Ecto neural progenitor cell (in vitro differentiated cells): Measurements from ENCODE around the gene CDK5.

Source experiments
- DNase-seq: peaks from one replicate; pipeline ENCODE4 v3.0.0-alpha.2; 2018; ENCODE audit warnings: low spot score

CDK5 gene

DNA sequence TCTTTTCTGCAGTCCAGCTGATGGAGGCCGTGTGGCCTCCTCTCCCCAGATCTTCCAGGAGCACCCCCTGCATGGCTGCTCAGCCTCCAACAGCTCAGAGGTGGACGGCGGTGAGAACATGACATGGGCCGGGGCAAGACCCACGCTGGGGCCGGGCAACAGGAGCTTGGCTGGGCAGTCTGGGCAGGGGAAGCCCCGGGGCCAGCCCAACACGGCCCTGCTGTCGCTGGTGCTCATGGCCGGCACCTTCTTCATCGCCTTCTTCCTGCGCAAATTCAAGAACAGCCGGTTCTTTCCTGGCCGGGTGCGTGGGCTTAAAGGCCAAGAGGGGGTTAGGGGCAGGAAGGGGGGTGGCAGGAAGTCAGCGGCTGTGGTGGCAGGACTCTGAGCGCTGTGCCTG, 16.3 kb upstream of the CDK5 start:
- no peak for DNase-seq

GRCh38 chr7:151071032-151071866, 13.6 kb upstream of the CDK5 start:
- no peak for DNase-seq

GRCh38 chr7:151070574-151070960, 12.9 kb upstream of the CDK5 start:
- DNase-seq = no peak

- no peak for DNase-seq
Measured at GRCh38 chr7:151069841-151070573, 12.3 kb upstream of the CDK5 start.

- DNase-seq = no peak
Measured at GRCh38 chr7:151068069-151068773, 10.5 kb upstream of the CDK5 start.

DNA sequence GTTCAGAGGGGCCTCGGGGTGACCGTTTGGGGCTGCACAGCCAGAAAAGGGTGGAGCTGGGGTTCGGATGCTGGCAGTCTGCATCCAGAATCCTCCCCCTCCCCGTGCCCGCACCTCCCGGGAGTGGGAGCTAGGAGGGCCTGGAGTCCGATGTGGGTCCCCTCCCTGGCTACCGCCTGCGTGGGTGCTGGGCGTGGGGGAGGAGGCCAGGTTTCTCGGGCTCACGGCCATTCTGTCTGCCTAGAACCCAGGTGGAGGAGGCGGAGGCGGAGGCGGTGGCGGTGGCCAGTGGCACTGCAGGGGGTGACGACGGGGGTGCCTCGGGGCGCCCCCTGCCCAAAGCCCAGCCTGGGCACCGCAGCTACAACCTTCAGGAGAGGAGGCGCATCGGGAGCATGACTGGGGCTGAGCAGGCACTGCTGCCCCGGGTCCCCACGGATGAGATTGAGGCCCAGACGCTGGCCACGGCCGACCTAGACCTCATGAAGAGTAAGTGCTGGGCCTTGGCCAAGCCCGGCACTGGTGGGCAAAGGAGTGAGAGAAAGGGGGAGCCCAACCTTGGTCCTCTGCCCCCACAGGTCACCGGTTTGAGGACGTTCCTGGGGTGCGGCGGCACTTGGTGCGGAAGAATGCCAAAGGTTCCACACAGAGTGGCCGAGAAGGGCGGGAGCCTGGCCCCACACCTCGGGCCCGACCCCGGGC, 8.7 kb upstream of the CDK5 start:
- DNase-seq = no peak

- no peak for DNase-seq
Measured at GRCh38 chr7:151065516-151065915, 7.8 kb upstream of the CDK5 start.

- no peak for DNase-seq
Measured at GRCh38 chr7:151064993-151065392, 7.3 kb upstream of the CDK5 start.

DNA sequence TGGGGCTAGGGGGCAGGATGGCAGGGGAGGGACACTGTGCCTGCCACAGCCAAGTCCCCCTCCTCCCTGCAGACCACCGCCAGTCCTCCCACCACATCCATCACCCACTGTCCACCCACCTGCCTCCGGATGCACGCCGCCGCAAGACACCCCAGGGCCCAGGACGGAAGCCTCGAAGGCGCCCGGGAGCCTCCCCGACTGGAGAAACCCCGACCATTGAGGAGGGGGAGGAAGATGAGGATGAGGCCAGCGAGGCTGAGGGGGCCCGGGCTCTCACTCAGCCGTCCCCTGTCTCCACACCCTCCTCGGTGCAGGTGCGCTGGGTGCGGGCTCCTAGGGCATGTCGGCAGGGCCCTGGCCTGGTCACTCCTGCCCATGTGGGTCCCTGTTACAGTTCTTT, 6.8 kb upstream of the CDK5 start:
- no peak for DNase-seq

GRCh38 chr7:151063212-151063561, 5.5 kb upstream of the CDK5 start:
- no peak for DNase-seq

DNA sequence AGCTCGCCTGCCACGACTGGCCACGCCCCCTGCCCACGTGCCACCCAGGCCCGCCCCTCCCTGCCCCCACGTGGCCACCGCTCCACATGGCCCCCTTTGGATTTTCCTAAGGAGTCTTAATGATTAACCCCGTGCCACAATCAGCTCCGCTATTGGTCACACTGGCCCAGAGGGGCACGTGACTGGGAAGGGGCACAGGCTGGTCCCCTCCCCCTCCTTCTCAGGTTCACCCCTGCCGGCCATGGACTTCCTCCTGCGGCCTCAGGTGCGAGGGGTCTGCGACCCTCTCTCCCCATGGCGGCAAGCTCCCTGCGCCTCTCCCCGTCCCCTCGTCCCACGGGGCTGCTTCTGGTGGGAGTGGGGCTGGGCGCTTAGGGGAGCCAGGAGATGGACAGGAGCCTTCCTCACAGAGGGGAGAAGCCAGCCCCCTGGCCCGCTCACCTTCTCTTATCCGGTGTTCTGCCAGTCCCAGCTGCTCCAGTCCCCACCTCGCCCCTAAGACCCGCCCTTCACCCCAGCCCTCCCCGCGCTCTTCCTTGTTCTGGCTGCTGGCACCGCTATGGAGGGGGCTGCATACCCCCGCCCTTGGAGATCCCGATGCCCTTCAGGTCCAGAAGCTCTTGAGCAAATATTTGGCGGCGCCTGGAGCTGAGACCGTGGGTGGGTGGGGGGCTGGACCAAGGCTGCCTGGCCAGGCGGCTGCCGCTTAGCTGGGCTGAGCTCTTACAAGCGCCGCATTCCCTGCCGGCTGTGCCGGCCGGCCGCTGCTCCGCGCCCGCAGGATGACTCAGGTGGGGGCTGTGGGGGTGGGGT, 4.9 kb upstream of the CDK5 start:
- peak; percentile 88 for DNase-seq

DNA sequence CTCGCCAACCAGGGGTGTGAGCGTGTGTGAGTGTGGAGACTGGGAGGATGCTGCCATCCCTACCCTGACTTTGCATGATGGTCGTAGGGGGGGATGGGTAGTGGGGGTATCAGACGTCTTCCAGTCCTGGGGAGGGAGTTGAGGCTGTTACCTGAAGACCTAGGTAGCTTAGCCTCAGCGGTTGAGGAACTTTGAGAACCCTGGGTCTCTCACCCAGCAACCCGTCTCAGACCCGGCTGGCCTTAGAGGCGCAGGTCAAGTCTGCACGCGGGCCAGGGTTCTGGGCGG, 4.4 kb upstream of the CDK5 start:
- DNase-seq = no peak

DNA sequence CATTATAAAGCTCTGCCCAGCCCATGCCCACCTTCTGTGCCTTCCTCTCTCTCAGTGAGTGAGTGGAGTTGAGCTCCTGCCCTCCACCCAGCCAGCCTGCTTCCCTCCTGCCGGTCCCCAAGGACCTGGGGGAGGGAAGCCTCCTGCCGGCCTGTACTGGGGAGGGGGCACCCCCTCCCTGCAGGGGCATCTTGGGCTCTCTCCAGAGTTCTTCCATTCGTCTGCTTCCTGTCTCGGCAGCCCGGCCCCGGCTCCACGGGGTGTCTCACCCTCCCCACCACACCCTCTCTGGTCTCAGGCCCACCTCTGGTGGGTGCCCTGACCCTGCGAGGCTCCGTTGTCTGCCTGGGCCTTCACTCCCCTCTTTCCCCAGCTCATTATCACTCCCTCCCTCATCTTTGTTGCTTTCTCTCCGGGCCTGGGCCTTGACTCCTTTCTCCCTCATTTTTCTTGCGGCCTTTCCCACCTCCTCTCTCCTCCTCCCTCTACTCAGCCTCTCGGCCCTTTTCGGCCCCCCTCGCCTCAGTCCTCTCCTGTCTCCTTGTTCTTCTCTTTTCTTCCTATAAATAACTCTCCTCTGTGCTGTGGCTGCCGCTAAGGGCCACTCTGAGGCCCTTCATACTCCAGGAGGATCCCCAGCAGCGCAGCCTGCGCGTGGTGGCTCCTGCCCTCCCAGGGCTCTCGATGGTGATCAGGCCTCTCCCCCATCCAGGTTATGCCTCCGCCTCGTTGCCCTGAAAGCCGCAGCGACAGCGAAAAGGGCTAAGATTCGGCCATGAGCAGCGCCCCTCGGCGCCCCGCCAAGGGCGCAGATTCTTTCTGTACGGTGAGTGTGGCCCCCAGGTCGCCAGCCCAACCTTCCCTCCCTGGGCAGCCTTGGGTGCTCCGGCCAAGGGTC, 3.8 kb upstream of the CDK5 start:
- no peak for DNase-seq

- peak; percentile 79 for DNase-seq
Measured at GRCh38 chr7:151060416-151061212, 2.9 kb upstream of the CDK5 start.

- no peak for DNase-seq
Measured at GRCh38 chr7:151060113-151060415, 2.4 kb upstream of the CDK5 start.

GRCh38 chr7:151059367-151060112, 1.8 kb upstream of the CDK5 start, which contains the start of gene SLC4A2:
SLC4A2 (plus strand) TSS chr7:151059589; CDS start chr7:151061988, 2,399 bp downstream.
- peak; percentile 80 for DNase-seq

- no peak for DNase-seq
Measured at GRCh38 chr7:151058781-151059366, 1.2 kb upstream of the CDK5 start.

DNA sequence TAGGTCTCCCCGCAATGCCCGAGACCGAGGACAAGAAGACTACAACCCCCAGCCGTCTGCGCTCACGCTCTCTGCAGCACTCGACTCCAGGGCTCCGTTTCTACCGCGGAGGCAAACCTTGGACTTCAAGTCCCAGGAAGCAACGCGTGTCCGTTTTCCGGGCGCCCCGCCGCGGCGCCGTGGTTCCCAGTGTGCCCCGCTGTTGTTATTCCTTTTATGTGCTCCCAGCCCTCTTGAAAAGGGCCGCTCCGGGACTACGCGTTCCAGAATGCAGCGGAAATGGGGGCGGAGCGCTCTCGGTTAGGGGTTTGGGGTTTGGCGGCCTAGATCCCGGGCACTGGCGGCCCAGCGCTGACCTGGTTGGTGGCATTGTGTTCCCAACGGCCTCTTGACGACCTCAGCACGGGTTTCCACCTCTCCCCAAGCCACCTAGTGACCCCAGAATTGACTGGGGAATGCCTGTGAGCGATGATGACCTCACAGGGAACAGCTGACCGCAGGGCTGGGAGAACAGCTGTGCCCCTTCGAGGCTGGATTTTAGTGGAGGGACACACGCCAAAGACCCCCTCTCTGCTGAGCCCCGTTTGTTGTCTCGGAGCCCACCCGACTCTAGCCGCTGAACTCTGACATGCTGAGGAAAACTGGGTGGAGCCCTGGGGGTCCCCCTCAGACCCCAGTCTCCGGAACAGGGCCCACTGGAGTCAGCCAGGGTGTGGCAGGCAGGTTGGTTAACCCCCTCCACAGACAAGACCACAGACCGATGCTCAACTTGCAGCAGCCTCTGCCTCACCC, 488 bp upstream of the CDK5 start:
- DNase-seq = peak; percentile 98
